Nephron progenitor cell (in vitro differentiated cells): ENCODE measurements around the gene KCND3.

Experiments
- DNase-seq: peaks from one replicate; pipeline ENCODE4 v3.0.0; 2021
- H3K27ac Mint-ChIP-seq: 2 replicates; pipeline ENCODE4 v1.8.0; 2021; ENCODE audit warnings: mild to moderate bottlenecking, moderate library complexity, mixed read lengths
- H3K27me3 Mint-ChIP-seq: 2 replicates; pipeline ENCODE4 v1.8.0; 2021; ENCODE audit warnings: mild to moderate bottlenecking, low read depth, mixed read lengths; ENCODE audit not compliant: poor library complexity
- H3K36me3 Mint-ChIP-seq: 2 replicates; pipeline ENCODE4 v1.8.0; 2021; ENCODE audit warnings: low read depth, mixed read lengths
- H3K4me1 Mint-ChIP-seq: 2 replicates; pipeline ENCODE4 v1.8.0; 2021; ENCODE audit warnings: mixed read lengths
- H3K4me3 Mint-ChIP-seq: 2 replicates; pipeline ENCODE4 v1.8.0; 2021; ENCODE audit warnings: mild to moderate bottlenecking, moderate library complexity, mixed read lengths
- H3K9me3 Mint-ChIP-seq: 2 replicates; pipeline ENCODE4 v1.8.0; 2021; ENCODE audit warnings: mild to moderate bottlenecking, moderate library complexity, mixed read lengths
- TF ChIP-seq, protein P1 (sequence below): fragments of 200-600 bp; sonication (generic); IDR thresholded peaks from 2 replicates; pipeline ENCODE4 v1.5.0; 2021; ENCODE audit warnings: antibody characterized with exemption

KCND3 gene

DNA sequence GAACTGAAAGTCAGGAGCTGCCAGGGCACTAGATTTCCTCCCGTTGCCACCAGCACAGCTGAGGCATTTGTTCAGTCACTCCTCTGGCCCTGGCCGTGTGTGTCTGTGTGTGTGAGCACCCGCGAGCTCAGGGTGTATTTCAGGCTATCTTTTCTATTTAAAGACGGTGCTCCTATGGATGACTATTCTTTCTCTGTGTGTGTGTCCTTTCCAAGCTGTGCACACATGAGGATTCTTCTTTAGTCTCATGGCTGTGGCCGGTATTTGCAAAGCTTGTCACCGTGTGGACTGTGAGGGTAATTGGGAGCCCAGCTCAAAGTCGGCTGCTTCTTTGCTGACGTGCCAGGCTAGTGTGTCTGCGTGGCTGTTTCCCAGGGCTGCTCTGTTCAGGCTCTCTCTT lies 3.0 kb upstream of the KCND3 start:
- TF ChIP-seq, protein P1, sequence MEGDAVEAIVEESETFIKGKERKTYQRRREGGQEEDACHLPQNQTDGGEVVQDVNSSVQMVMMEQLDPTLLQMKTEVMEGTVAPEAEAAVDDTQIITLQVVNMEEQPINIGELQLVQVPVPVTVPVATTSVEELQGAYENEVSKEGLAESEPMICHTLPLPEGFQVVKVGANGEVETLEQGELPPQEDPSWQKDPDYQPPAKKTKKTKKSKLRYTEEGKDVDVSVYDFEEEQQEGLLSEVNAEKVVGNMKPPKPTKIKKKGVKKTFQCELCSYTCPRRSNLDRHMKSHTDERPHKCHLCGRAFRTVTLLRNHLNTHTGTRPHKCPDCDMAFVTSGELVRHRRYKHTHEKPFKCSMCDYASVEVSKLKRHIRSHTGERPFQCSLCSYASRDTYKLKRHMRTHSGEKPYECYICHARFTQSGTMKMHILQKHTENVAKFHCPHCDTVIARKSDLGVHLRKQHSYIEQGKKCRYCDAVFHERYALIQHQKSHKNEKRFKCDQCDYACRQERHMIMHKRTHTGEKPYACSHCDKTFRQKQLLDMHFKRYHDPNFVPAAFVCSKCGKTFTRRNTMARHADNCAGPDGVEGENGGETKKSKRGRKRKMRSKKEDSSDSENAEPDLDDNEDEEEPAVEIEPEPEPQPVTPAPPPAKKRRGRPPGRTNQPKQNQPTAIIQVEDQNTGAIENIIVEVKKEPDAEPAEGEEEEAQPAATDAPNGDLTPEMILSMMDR: no peak
- Mint-ChIP-seq H3K4me3 (no peak overlapping the region), H3K27me3 (peaks cover 88% of the 10 kb centered on the region), H3K27ac (no peak overlapping the region), H3K4me1 (peaks cover 24% of the 10 kb centered on the region), H3K36me3 (no peaks in the 10 kb centered on the region), H3K9me3 (no peaks in the 10 kb centered on the region)
- DNase-seq: no peak

DNA sequence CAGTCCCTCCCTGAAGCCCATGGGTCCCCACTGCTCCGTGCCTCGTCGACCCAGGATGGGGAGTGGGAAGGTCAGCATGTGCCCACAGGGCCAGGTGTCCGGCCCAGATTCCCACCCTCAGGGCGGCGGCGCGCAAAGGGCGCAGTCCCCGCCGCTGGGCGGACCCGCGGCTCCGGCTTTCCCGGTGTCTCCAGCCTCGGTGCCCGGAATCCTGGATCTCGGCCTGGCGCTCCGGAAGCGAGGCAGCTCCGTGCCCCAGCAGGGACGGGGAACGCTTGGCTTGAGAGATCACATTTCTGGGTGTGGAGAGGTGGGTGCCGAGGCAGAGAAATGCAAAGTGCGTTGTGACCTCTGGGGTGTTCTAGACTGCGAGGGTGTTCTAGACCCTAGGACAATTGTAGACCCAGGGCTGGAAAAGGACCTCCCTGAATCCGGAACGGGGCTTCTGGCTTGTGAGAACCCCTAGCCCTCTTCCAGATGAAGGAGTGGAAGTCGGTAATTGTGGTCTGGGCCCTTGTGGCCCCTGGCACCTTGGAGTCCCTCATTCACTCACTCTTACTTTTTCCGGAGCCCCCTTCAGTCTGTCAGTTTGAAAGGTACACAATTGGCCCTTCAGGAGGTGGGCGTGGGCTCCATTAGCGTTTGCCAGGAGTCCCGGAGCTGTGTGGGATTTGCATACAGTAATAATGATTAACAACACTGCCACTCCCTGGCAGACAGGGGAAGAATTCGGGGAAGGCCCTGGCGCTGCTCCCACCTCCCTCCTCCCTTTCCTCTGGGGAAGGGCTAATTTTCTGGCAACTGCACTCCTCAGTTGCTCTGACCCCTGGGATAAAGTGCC lies 1.6 kb upstream of the KCND3 start:
- TF ChIP-seq, protein P1: no peak
- H3K4me1 Mint-ChIP-seq: peaks cover 24% of the 10 kb centered on the region
- no peak overlapping the region for H3K27ac Mint-ChIP-seq
- H3K4me3 Mint-ChIP-seq: peak overlapping the region; percentile 82
- H3K27me3 Mint-ChIP-seq: peaks cover 94% of the 10 kb centered on the region
- H3K36me3 Mint-ChIP-seq: no peaks in the 10 kb centered on the region
- H3K9me3 Mint-ChIP-seq: no peaks in the 10 kb centered on the region
- peak; percentile 39 for DNase-seq

DNA sequence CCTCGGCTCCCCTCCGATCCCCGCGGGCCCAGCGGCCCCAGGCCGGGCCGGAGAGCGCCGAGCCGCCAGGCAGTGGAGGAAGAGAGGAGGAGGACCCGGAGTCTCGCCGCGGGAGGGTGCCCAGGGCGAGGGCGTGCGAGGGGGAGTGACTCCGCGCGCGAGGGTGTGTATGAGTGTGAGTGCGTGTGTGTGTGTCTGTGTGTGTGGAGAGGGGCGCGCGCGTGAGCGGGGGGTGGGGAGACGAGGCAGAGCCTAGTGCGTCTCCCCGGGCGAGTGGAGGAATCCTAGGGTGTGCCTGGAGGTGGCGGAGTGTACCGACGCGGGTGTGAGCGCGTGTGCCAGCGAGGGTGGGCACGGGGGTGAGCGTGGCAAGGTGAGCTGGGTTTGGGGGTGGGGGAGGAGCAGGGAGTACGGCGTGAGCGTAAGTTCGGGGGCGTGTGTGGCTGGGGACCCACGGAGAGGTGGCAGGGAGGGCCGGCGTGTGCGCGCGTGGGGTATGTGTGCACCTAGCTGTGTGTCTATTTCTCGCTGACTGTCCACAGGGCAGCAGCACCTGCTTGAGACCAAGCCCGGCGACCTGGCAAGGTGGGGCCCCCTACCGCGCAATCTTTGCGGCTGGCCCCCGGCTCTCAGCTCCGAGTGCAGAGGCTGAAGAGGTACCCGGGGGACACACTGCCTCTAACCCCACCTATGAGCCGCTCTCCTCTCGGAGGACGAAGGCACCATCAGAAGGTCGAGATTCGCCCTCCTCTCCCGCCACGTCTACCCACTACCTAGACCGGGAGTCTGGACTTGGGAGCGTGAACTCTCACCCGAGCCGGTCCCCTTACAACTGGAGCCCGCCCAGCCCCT lies 784 bp upstream of the KCND3 start:
- TF ChIP-seq, protein P1: no peak
- H3K27ac Mint-ChIP-seq: no peak overlapping the region
- peaks cover 24% of the 10 kb centered on the region for H3K4me1 Mint-ChIP-seq
- peaks cover 91% of the 10 kb centered on the region for H3K27me3 Mint-ChIP-seq
- H3K9me3 Mint-ChIP-seq: no peaks in the 10 kb centered on the region
- H3K4me3 Mint-ChIP-seq: peak overlapping the region; percentile 82
- no peak for DNase-seq
- no peaks in the 10 kb centered on the region for H3K36me3 Mint-ChIP-seq

DNA sequence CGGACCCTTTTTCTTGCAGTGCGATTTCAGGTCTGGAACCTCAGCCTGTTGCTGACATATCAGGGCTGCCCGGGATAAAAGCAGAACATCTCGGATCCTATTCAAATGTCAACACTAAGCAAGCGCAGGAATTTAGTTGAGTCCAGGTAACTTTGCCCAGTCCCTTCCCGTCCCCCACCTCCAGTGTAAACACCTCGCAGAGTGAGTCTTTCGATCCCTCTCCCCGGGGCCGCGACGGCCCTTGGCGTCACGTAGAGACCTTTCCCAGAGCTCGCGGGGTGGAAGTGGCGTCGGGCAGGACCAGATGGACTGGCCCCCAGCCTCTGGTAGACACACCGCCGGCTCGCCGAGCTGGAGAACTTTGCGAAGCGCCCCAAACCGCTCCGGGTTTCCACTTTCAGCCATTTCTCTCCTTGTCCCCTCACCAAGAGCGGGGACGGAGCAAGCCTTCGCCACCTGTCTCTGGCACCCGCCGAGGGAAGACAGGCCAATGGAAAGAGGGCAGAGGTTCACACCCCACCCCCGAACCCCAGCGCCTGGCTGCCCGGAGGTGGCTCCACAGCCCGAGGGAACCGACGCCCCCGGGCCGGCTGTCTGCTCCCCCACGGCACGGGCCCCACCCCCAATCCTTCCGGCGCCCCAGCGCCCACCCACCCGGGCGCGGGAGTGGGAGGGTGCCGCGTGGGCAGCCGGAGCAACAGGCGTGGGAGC lies 570 bp downstream of the KCND3 start:
- H3K36me3 Mint-ChIP-seq: no peaks in the 10 kb centered on the region
- peaks cover 24% of the 10 kb centered on the region for H3K4me1 Mint-ChIP-seq
- TF ChIP-seq, protein P1: no peak
- no peaks in the 10 kb centered on the region for H3K9me3 Mint-ChIP-seq
- DNase-seq: peak; percentile 29
- peak overlapping the region; percentile 77 for H3K4me3 Mint-ChIP-seq
- no peak overlapping the region for H3K27ac Mint-ChIP-seq
- peaks cover 89% of the 10 kb centered on the region for H3K27me3 Mint-ChIP-seq

DNA sequence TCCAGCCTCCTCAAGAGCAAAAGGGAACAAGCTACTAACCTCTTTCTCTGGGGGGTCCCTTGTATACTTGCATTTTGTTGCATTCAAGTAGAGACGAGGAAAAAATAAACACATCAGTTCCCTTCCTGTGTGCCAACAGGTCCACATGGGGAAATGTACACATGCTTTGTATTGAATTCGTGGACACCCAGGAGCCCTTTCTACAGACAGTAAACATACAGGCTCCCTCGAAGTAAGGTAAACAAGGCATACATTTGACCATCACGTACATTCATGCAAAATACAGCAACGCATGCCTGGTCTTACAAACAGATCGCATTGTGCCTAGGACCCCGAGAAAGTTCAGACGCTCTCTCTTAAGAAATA lies 1.1 kb downstream of the KCND3 start:
- no peak overlapping the region for H3K27ac Mint-ChIP-seq
- TF ChIP-seq, protein P1: no peak
- peaks cover 24% of the 10 kb centered on the region for H3K4me1 Mint-ChIP-seq
- H3K4me3 Mint-ChIP-seq: peak overlapping the region; percentile 77
- H3K27me3 Mint-ChIP-seq: peaks cover 87% of the 10 kb centered on the region
- no peaks in the 10 kb centered on the region for H3K9me3 Mint-ChIP-seq
- H3K36me3 Mint-ChIP-seq: no peaks in the 10 kb centered on the region
- DNase-seq: no peak
